CD4-positive, alpha-beta T cell treated with Interleukin-17A for 4 hours (primary cell): ENCODE results near the gene CCDC146.
A peak's percentile ranks its signal among the peaks of the same experiment; 100 is the strongest.

Source experiments
- DNase-seq: peaks from one replicate; pipeline ENCODE4 v3.0.0-alpha.2; 2020; ENCODE audit warnings: mixed read lengths

CCDC146 gene

DNA sequence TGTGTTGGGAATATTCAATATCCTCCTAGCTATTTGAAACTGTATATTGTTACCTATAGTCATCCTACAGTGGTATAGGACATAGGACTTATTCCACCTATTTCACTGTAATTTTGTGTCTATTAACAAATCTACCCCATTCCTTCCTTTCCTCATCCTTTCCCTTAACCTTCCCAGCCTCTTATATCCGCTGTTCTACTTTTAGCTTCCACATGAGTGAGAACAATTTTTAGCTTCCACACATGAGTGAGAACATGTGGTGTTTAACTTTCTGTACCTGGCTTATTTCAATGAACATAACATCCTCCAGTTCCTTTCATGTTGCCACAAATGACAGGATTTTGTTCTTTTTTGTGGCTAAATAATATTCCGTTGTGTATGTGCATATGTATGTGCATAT is 173.1 kb downstream of the CCDC146 start:
- DNase-seq = no peak

DNA sequence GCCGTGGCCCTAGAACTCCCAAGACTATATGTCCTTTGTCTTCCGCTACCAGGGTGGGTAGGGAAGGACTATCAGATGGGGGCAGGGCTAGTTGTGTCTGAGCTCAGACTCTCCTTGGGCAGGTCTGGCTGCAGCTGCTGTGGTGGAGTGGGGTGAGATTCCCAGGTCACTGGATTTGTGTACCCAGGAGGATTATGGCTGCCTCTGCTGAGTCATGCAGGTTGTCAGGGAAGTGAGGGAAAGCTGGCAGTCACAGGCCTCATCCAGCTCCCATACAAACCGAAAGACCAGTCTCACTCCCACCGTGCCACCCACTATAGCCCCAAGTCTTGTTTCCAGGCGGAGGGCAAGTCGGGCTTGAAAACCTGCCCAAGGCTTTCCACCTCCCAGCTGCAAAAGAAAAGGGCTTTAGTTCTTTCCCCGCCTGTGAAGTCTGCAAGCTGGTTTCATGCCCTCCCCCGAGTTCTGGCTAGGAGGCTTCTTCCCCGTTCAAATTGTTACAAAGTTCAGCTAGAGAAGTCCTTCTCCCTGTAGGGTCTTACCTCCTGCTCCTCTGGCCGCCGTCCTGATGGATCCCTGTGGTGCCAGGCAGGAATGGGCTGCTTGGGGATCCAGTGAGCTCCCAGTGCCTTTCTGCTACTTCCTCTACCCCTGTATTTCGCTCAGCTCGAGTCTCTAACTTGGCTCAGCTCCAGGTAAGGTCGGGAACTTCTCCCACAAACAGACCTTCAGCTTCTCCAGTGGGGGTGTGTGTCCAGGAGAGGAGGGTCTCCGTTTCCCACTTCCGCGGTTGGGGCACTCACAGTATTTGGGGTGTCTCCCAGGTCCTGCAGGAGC is 184.0 kb downstream of the CCDC146 start:
- DNase-seq = no peak

DNA sequence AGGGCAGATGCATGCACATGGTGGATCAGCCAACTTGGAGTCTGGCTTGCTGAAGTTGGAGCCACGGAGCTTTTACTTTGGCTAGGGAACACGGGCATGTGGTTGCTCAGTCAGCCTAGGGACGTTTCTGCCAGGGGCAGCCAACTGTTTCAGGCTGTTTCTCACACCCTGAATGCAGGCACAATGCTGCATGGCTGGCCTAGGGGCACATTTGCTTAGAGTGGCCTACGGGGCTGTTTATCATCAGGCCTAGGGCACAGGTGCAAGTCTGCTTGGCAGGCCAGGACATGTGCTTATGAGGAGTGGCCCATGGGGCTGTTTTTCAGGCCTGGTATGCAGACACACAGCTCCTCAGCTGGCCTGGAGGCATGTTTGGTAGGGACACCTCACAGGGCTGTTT is 186.4 kb downstream of the CCDC146 start:
- no peak for DNase-seq

DNA sequence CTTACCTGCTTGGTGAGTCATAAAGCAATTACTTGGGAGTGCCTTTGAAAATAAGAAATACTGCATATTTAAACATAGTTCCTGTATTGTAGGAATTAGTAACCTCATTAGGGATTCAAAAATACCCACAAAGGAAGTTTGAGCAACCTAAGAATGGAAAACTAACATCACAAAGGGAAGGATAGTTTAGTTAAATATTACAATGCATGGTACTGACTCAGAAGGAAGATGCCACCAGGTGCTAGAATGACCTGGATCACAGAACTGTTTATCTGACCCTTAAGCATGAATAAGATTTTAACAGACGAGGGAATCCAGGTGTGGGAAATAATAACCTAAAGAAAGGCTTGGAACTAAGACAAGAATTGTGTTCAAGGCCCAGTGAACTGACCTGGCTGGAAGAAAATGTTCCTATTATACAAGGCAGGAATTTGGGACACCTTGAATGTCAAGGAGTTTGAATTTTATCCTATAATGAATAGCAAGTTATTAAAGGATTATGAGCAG is 187.4 kb downstream of the CCDC146 start:
- no peak for DNase-seq

DNA sequence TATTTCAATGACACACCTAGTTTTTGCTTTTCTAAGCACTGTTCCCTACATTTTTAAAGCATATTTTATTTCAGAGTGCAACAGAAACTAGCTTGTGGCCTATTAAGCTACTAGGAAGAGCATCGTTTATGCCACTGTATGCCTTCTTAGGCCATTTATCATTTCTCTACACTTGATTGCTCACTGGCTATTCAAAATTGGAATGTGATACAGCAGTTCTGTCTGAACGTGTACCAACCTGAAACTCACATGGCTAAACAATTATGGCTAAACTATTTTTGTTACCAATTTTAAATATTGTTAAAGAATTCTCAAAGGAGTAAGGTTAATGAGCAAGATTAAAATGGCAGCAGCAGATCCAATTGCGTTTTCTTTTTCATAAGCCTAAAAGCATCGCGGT is 188.6 kb downstream of the CCDC146 start:
- no peak for DNase-seq

DNA sequence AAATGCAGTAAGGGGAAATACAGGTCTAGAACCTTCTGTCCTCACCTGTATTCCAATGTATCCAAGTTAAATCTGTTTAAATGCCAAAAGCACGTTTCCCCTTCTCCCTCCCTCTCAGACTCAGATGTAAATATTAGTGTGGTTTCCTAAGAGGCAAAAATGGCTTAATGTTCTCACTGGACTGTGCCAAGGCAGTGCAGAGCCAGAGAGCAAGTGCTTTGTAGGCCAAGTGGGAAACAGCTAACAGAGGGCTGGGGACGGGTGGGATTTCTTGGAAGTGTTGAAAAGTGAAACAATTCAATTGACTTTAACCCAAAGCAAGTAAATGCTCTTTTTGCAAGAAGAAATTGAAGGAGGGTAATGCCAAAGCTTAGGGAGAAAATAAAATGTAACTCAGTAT is 190.7 kb downstream of the CCDC146 start:
- DNase-seq = no peak

DNA sequence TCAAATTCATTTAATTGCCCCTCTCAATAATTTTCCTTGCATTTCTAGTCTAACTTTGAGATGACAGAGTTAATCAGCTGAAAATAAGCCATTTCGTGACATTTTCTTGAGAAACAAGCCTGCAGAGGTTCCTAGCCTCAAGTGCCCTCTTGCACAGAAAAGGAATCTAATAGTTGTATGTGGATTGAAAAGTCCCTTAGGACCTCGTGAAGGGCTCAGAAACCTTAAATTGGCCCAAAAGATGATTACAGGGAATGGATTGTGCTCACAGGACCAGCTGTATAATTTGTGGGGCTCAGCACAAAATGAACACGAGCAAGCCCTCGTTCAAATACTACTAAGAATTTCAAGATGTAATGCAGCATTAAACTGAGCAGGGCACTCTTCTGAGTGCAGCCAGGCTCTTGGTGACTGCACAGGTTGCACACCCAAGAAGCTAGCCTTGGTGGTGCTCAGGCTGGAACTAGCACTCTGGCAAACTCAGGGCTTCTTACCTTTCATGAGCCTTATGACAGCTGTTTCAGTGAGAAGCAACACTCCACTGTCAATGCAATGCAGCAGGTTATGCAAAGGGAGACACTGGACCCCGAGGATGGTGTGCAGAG is 191.6 kb downstream of the CCDC146 start:
- no peak for DNase-seq

DNA sequence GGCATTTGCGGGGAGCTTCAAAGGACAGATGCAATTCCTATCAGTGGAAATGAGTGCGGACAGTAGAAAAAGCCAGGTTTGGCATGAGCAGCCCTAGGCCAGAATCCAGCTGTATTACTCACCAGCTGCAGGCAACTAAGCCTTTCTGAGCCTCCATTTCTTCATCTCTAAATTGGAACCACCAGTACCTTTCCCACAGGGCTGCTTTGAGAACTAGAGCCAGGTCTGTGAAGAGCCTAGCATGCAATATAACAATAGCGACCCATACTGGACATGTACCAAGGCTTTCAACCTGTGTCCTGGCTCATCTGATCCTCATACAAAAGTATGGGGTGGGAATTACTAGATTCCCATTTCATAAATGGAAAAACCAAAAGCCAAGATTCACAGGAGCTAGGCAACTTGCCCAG is 192.8 kb downstream of the CCDC146 start:
- DNase-seq = no peak

DNA sequence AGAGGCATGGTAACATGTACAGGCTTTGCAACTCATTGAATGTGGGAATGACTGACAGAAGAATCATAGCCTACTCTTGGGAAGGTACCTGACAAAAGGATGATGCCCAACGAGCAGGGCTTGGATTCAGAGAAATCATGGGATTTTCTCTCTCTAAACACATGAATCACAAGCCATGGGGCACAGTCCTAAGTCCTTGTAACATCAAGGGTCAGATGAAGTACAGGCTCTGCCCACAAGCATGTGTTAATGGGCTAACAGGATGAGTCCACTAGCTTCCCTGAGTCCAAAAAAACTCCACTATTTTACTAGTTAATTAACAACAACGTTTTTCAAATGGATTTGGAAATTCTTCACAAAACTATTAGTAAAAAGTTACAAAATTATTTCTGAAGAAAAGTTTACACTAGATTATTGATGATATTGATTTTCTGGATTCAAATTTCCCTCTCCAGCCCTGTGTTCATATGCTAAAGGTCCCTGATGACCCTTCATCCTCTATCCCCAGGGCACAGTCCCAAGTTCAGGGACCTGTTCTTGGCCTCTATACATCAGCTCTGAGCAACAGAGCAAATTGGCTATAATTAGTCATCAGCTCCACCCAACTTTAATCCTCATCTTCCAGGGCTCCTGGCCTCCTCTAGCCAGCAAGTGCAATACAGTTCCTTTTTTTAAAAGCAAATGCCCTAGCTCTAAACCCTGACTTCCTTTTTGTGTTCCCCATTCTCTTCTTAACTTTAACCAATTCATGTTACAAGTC is 194.0 kb downstream of the CCDC146 start:
- no peak for DNase-seq

DNA sequence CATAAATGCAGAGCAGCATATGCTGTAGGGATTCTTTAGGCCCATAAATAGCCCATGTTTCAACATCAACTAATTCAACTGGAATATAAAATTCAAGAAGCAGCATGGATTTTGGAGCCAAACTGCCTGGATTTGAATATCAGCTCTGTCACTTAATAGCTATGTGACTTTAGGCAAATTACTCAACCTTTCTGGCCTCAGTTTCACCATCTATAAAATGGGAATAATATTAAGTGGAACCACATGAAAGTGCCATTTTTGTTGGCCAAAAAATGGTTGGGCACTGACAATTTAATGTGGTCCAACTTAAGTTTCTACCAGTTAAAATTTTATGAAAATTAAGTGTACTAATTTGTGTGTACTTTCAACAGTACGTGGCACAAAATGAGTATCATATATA is 195.6 kb downstream of the CCDC146 start:
- DNase-seq = no peak

DNA sequence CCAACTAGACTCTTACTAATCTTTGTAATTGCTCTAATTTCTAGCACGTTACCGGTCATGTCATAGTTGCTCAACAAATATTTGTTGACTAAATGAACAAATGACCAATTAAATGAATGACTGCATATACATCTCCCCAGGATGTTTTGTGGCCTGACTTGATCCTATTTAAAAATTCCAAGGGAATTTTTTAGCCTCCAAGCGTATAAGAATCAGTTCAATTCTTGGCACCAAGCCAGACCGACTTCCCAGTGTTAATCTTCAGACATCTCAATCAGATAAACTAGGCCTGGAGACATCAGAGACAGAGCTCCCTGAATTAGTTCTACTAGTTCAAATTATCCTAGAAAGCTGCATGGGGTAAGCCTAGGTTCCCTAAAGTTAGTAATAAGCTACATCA is 197.7 kb downstream of the CCDC146 start:
- no peak for DNase-seq

DNA sequence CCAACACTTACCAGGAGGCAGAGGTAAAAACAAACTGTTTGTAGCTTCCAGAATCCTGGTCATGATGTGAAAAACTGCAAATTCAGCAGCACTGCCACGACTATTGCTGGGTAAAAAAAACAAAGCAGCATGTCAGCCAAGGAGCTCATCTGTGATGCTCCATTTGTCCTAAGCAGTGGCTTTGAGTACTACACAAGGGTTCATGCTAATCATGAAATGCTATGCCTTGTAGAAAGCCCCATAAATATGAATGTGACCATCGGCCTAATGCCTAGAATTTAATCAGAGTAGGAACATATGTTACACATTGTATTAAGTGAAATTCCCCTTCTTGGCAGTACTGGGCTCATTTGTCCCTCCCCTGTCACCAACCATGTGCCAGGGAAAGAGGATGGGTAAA is 198.3 kb downstream of the CCDC146 start:
- DNase-seq = no peak

DNA sequence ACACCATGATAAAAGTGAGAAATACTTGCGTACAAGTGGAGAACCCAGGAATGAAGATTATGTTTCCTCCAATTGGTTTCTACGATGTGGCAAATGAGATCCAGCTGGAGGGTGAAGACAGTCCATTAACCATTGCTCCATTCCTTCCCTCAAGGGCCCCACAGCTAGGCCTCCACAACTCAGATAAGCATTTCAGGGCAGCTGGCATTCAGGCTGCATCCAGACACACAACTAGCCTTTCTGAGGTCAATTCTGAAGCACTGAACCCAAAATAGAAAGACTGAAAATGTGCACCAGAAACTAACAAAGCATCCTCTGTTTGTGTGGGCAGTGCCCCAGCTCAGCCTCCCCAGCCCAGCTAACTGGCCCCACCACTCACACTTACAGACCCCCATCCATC is 198.9 kb downstream of the CCDC146 start:
- no peak for DNase-seq

DNA sequence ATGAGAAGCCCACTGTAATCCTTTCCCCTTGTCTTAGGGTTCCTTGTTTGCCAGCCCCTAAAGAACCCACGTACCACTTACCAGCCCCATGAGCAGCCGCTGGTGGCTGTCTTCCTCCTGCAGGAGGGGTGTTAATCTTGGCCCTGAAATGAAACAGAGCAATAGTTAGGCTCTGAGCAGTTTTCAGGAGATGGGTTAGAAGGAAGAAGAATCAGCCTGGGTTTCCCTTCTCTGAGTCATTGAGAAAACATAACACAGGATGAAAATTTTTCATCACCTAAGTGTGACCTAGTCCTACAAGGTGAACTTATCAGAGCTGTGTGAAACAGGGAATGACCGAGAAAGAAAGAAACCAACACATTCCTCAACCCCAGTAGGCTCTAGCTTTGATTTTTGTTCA is 203.7 kb downstream of the CCDC146 start:
- DNase-seq = no peak

DNA sequence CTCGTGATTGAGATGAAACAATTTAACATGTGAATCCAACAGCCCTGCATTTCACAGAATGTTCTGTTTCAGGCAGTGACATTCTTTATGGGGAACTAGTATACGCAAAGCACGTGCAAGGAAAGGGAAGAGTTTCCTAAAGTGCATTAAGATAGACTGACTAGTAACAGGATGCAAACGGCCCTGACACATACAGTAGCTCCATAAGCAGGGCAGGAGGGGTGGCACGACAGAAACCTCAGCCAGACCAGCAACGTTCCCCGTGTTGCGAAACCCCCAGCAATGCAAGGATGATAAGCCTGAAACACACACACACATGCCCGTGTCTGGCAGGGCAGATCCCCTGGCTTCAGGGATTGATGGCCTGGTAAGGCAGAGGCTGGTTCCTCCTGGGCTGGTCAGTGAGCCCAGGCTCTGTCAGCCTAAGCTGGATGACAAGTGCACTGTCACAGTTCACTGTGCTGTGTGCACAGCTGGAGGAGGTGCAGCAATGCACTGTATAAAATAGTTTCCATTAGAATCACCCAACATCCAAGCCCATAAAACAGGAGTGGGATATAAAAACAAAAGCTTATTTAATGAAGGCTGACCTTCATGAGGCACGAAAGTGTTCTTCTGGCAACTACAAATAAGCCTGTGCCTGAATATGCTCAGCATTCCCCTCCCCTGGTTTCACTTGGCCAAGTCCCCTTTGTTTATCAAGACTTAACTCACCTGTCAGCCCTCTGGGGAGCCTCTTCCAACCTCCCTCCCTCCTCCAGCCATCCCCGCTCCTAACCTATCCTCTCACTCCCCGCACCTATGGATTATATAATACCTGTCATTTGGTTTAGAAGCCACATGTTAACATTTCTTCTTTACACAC is 204.9 kb downstream of the CCDC146 start:
- DNase-seq = no peak

DNA sequence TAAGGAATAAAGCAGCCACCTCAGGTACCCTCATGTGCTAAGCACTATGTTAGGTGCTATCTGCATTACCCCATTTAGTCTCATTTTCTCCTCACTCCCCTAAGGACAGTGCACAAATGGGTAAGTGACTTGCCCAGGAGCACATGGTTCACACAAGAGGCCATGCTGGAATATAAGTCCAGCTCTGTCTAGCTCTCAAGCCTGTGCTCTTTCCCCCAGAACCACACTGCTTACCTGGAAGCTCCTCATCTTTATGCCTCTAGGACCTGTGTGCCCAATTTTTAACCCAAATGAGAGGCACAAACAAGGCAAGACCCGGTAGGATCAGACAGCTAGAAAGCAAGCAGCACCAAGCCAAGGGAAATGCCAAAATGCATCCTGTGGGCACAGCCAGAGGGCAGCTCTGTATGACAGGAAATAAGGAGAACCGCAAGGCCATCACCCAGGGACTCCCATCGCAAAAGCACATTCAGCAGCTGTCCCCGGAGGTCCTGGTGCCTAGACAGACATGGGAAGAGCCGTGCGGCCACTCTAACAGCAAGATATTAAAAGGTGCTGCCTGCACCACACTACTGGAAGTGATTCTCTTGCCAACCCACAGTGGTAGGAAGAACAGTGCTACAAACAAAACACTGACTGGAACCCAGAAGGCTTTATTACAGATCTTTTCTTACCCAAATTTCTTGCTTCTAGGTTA is 205.7 kb downstream of the CCDC146 start:
- peak; percentile 46 for DNase-seq

DNA sequence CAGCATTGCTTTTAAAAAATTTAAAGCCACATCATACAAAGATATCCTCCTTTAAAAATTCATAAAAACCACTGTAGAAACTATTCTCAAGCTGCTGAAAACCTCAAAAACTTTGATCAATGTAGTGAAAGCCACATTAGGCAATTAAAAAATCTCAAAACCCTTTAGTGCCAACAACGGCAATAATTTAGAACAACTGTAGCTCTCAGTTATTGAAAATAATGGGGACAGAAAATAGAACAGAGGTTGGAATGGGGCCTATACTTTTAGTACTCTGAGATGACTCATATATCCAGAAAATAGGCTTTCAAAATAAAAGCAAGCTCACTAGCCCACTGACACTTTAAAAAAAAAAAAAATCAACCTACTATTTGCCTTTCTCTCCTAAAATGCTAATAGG is 206.3 kb downstream of the CCDC146 start:
- DNase-seq = no peak

DNA sequence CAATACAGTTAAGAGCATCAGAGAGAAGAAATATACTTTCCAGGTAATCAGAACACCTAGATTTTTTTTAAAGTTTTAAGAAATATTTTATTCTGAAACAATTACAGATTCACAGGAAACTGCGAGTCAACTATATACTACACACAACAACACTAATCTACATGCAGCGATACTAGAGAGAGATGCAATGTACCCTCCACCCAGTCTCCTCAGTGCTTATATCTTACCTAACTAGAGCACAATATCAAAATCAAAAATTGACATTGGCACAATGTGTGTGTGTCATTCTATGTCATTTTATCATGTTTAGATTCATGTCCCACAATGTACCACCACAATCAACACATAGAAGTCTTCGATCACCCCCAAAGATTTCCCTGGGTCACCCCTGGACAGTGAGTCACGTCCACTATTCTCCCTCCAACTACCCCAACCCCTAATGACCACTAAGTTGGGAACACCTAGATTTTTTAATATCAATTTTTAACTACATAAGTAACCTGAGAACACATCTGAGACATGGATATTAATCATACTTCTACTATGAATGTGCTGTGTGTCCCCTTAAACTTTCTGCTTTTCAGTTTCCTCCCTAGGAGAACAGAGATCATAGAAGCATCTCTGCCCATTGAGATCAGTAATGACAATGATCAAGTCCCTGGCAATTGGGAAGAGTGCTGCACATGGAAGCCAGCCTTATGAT is 207.2 kb downstream of the CCDC146 start:
- no peak for DNase-seq

DNA sequence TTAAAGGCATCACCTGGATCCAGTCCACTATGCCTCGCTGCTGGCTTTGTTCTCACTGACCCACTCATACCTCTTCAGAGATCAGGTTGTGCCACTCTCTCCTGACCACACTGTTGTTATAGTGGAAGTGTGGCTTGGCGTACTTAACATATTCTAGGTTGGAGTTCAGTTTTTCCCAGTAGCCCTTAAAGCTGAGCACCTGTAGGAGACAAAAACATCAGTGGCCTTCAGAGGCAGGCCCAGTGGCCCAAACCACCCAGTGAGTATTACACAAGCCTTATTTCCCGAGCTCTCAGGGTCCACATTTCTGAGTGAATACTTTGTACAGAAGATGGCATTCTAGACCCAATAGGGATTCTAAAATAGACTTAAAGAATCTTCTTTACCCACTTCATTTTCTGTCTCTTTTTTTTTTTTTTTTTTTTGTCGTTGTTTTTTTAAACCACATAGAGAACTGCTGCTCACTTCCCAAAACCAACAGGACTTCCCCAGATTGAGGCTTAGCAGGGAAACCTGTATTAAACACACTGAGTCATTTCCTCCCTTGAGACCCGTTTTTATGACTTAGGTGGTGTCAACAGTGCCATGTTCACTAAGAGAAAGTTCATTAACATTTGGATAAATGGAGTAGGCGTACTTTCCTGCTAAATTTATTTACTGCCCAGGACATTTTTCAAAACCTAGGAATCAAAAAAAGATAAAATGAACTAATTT is 207.9 kb downstream of the CCDC146 start:
- DNase-seq = no peak

DNA sequence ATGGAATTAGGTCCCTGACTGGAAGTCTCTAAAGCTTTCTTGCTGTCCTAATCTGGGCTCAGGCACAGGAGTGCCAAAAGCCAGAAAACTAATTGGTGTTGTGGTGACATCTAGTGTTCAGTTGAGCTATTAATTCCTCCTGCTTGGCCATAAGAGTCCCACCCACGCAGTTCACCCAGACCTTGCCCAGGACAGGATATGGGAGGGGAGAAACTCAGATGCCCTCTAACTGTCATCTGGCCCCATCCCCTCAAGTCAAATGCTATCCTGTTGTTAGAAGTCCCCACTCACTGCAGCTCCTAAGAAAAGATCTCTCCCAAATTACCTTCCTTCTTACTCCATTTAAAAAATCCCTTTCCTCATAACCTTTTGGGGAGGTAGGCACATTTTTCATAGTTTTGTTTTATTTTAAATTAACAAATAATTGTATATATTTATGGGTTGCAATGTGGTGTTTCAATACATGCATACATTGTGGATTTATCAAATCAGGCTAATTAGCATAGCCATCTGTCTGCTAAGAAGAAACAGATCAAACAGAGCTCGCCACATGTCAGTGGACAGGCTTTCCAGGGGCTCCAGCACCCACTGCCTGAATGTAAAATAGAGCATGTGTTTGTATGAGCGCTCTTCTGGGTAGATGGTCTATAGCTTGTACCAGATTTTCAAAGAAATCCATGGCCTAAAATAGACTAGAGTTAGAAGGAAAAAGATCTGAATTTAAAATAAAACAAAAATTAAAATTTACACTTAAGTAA is 209.7 kb downstream of the CCDC146 start:
- DNase-seq = peak; percentile 46
